Mammary epithelial cell (primary cell): ENCODE measurements around the gene OGDHL.

Experiments used
- CTCF ChIP-seq, 2 donors: IDR thresholded peaks in 1 of 2; conservative IDR thresholded peaks in 1 of 2; 2 replicates each; pipeline ENCODE4 v1.5.1; 2011 to 2012; ENCODE audit warnings: inconsistent platforms in 2 of 2, low read length in 2 of 2, mild to moderate bottlenecking in 2 of 2, control low read depth in 1 of 2, low read depth in 1 of 2; ENCODE audit not compliant: insufficient read depth in 1 of 2; ENCODE audit errors: extremely low read depth in 1 of 2
- EZH2 ChIP-seq: IDR thresholded peaks from 2 replicates; pipeline ENCODE4 v1.6.1; 2012; ENCODE audit warnings: low read length, inconsistent platforms, borderline replicate concordance

GRCh38 chr10:49735848-49736563 lies 26.1 kb downstream of the OGDHL start:
- no peak for TF ChIP-seq CTCF (conservative IDR thresholded peaks at IDR 0.05 in 1 of 2, IDR thresholded peaks at IDR 0.05 in 1 of 2; ENCODE audit: extremely low read depth in 1 of 2, insufficient read depth in 1 of 2, low read depth in 1 of 2, low read length in 2 of 2)
- TF ChIP-seq EZH2 = no peak
